Measurements from ENCODE around the gene SDF4. TPM values are rescaled to one million over a fixed set of nuclear protein-coding genes. Genes with fewer than 3 reads are reported as not detected.

SDF4 gene
- total RNA-seq, 4 donors from 2014 or later = 29.7 to 105 (median 50.3) TPM

- Histone ChIP-seq H3K4me3 (no peak overlapping the region), H3K27me3 (peaks cover 10 to 19% of the 10 kb centered on the region in 2 donors), H3K9me3 (no peaks in the 10 kb centered on the region), H3K36me3 (no peaks in the 10 kb centered on the region), H3K4me1 (no peaks in the 10 kb centered on the region), H3K27ac (no peak overlapping the region)
- TF ChIP-seq POLR2A (IDR thresholded peaks at IDR 0.05) = no peak
- TF ChIP-seq CTCF (IDR thresholded peaks at IDR 0.05) = no peak
- no peak for DNase-seq
- intact Hi-C loops (cut with DNase I; ENCODE audit: low total_unique reads) = no loop called here
These were observed 58.6 kb downstream of the SDF4 start for GRCh38 chr1:1173061-1173792.

GRCh38 chr1:1171546-1172340 lies 60.1 kb downstream of the SDF4 start:
- no peak for DNase-seq
- Histone ChIP-seq H3K9me3 (no peaks in the 10 kb centered on the region), H3K4me1 (no peaks in the 10 kb centered on the region), H3K4me3 (no peak overlapping the region), H3K27me3 (peaks cover 10 to 19% of the 10 kb centered on the region in 2 donors), H3K36me3 (no peaks in the 10 kb centered on the region), H3K27ac (no peak overlapping the region)
- intact Hi-C loops (cut with DNase I; ENCODE audit: low total_unique reads) = no loop called here
- no peak for TF ChIP-seq POLR2A (IDR thresholded peaks at IDR 0.05)
- TF ChIP-seq CTCF (IDR thresholded peaks at IDR 0.05) = no peak

- intact Hi-C loops (cut with DNase I; ENCODE audit: low total_unique reads) = no loop called here
- TF ChIP-seq CTCF (IDR thresholded peaks at IDR 0.05) (no peak), POLR2A (IDR thresholded peaks at IDR 0.05) (no peak)
- H3K36me3 ChIP-seq = no peaks in the 10 kb centered on the region
- DNase-seq = no peak
- no peak overlapping the region for H3K4me3 ChIP-seq
- H3K9me3 ChIP-seq = no peaks in the 10 kb centered on the region
- H3K27me3 ChIP-seq = peaks cover 10 to 19% of the 10 kb centered on the region in 2 donors
- no peaks in the 10 kb centered on the region for H3K4me1 ChIP-seq
- H3K27ac ChIP-seq = no peak overlapping the region
These were observed 60.6 kb downstream of the SDF4 start for GRCh38 chr1:1171161-1171545.

- H3K27me3 ChIP-seq = peaks cover 10 to 19% of the 10 kb centered on the region in 2 donors
- H3K27ac ChIP-seq = no peak overlapping the region
- no peak for DNase-seq
These were observed 61.3 kb downstream of the SDF4 start for GRCh38 chr1:1170215-1171091.

More at GRCh38 chr1:1170215-1171091, 61.3 kb downstream of the SDF4 start:
- intact Hi-C loops (cut with DNase I; ENCODE audit: low total_unique reads) = no loop called here
- Histone ChIP-seq H3K9me3 (no peaks in the 10 kb centered on the region), H3K36me3 (no peaks in the 10 kb centered on the region), H3K4me3 (no peak overlapping the region), H3K4me1 (no peaks in the 10 kb centered on the region)
- TF ChIP-seq CTCF (IDR thresholded peaks at IDR 0.05) (no peak), POLR2A (IDR thresholded peaks at IDR 0.05) (no peak)
